Right atrium auricular region (tissue), 2 donors: Measurements from ENCODE around the gene S100A7A. TPM values are rescaled to one million over a fixed set of nuclear protein-coding genes. Genes with fewer than 3 reads are reported as not detected.
"Not testable (repeated sequence)": the region's sequence is repeated elsewhere in the genome, so short reads cannot be mapped to it uniquely, and the experiment has no call there.

Experiments
- DNase-seq: peaks from one replicate; pipeline ENCODE4 v3.0.0-alpha.2; 2019; ENCODE audit warnings: low spot score
- H3K27ac ChIP-seq, 2 donors: fragments of 200-600 bp; sonication (generic); 1 replicate in 1 of 2; 2 replicates in 1 of 2; pipeline ENCODE4 v1.5.1; 2016 to 2019
- H3K27me3 ChIP-seq, 2 donors: fragments of 200-600 bp; sonication (generic); one replicate each; pipeline versions ENCODE4 v1.5.1 to v1.6.0; 2017 to 2019
- H3K36me3 ChIP-seq: fragments of 200-600 bp; sonication (generic); one replicate; pipeline ENCODE4 v1.5.1; 2016
- H3K4me1 ChIP-seq, 2 donors: fragments of 200-600 bp; sonication (generic); one replicate each; pipeline versions ENCODE4 v1.5.1 to v1.6.0; 2017 to 2019
- H3K4me3 ChIP-seq, 2 donors: fragments of 200-600 bp; sonication (generic); 1 replicate in 1 of 2; 2 replicates in 1 of 2; pipeline ENCODE4 v1.5.1; 2017 to 2019; ENCODE audit warnings: mild to moderate bottlenecking in 1 of 2, moderate library complexity in 1 of 2
- H3K9me3 ChIP-seq, 2 donors: fragments of 200-600 bp; sonication (generic); one replicate each; pipeline ENCODE4 v1.5.1; 2019
- CTCF ChIP-seq, 2 donors: fragments of 200-600 bp; sonication (generic); IDR thresholded peaks; one replicate each; pipeline ENCODE4 v1.5.1; 2019; ENCODE audit warnings: antibody characterized with exemption in 2 of 2
- total RNA-seq, 2 donors: library from RNA; depleted of rRNA; stranded (reverse); fragments of >200 nt; gene quantifications; one replicate each; pipeline ENCODE4 v1.1.0, GENCODE V29; 2016

The S100A7A gene
- total RNA-seq, 2 donors from 2014 or later: not detected

GRCh38 chr1:153447498-153448170 is 31.3 kb downstream of the S100A7A start:
- Histone ChIP-seq H3K4me3 (no peak overlapping the region), H3K27me3 (no peaks in the 10 kb centered on the region), H3K36me3 (no peaks in the 10 kb centered on the region), H3K27ac (no peak overlapping the region), H3K4me1 (no peaks in the 10 kb centered on the region), H3K9me3 (peaks cover 0 to 4% of the 10 kb centered on the region in 2 donors)
- DNase-seq: no peak
- TF ChIP-seq CTCF (IDR thresholded peaks at IDR 0.05): no peak

DNA sequence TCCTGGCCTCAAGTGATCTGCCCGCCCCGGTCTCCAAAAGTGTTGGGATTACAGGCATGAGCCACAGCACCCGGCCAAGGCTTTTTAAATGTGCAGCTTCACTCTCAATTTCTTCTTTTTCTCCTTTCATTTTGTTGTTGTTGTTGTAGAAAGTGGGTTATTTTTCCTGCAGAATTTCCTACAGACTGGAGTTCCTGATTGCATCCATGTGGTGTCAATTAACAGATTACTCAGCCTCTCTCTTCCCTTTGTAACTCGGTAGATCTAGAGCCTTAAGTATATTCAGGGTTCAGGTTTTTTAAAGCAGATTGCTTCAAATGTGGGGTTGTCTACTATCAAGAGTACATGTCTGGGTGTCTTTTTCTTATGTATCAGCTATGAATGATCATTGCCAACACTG is 32.5 kb downstream of the S100A7A start:
- H3K27ac ChIP-seq, H3K9me3 ChIP-seq, H3K4me1 ChIP-seq, H3K27me3 ChIP-seq, DNase-seq, H3K36me3 ChIP-seq, H3K4me3 ChIP-seq: not testable (repeated sequence)

- H3K9me3 ChIP-seq: no peaks in the 10 kb centered on the region
- no peaks in the 10 kb centered on the region for H3K36me3 ChIP-seq
- H3K27me3 ChIP-seq: no peaks in the 10 kb centered on the region
- no peak overlapping the region for H3K27ac ChIP-seq
- no peak overlapping the region for H3K4me3 ChIP-seq
- DNase-seq: no peak
- TF ChIP-seq CTCF (IDR thresholded peaks at IDR 0.05): no peak
- no peaks in the 10 kb centered on the region for H3K4me1 ChIP-seq
These were observed 40.1 kb downstream of the S100A7A start for GRCh38 chr1:153456396-153456795.

DNA sequence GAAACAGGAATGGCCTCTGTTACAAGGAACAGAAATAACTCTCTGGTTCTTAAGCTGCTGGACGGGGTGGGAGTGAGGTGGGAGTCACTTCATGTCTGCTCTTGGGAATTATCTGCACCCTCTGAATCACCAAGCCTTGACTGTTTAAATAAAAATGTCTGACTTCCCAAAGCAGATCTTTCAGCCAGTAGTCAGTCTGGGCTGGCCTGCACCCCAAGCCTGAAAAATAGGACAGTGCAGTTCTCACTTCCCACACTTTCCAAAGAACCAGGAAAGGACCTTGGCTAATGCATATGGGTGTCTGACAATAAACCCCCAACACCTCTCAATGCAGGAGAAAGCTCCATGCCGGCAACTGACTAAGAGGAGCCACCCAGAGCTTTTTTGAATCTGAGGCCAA is 43.3 kb downstream of the S100A7A start:
- Histone ChIP-seq H3K4me1 (no peaks in the 10 kb centered on the region), H3K27me3 (no peaks in the 10 kb centered on the region), H3K36me3 (no peaks in the 10 kb centered on the region), H3K9me3 (no peaks in the 10 kb centered on the region), H3K27ac (no peak overlapping the region), H3K4me3 (no peak overlapping the region)
- no peak for TF ChIP-seq CTCF (IDR thresholded peaks at IDR 0.05)
- DNase-seq: no peak

- no peak within 1 kb of the TSS for H3K4me3 ChIP-seq
- H3K27ac ChIP-seq: no peak within 1 kb of the TSS
- H3K36me3 ChIP-seq: no peaks in the 10 kb centered on the region
- no peaks in the 10 kb centered on the region for H3K9me3 ChIP-seq
- no peak for DNase-seq
- TF ChIP-seq CTCF (IDR thresholded peaks at IDR 0.05): no peak
- H3K27me3 ChIP-seq: no peaks in the 10 kb centered on the region
- H3K4me1 ChIP-seq: no peaks in the 10 kb centered on the region
These were observed 44.2 kb downstream of the S100A7A start, which contains the start of gene S100A7 for GRCh38 chr1:153460551-153460950. Gene S100A7, minus strand, starts transcription at chr1:153460651. Its CDS starts 1,638 bp downstream, at chr1:153459013.

DNA sequence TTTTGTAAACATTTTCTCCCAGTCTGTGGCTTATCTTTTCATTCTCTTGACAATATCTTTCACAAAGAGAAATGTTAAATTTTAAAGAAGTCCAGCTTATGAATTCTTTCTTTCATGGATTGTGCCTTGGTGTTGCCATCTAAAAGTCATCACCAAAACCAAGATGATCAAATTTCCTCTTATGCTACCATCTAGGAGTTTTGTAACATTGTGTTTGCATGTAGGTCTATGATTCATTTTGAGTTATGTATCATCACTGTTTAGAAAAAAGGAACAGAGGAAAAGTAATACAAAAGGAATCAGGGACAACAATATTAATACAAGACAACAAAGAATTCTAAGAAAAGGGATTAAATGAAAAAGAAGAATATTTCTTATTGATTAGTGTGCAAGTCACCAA is 46.4 kb downstream of the S100A7A start:
- not testable (repeated sequence) for DNase-seq

More for the DNA sequence above, 46.4 kb downstream of the S100A7A start:
- H3K27ac ChIP-seq, H3K27me3 ChIP-seq, H3K4me3 ChIP-seq, H3K9me3 ChIP-seq, H3K36me3 ChIP-seq: not testable (repeated sequence)
- peaks cover 0 to 15% of the 10 kb centered on the region in 2 donors for H3K4me1 ChIP-seq
